ENCODE results near the gene COG5.
A peak's percentile ranks its signal among the peaks of the same experiment; 100 is the strongest.

The COG5 gene

GRCh38 chr7:107579885-107580715 lies 16.4 kb upstream of the COG5 start, which contains the start of gene BCAP29:
Gene BCAP29 (plus strand): TSS chr7:107580246. CDS start chr7:107580773, 527 bp downstream.
- peak; percentile 90 for DNase-seq

DNA sequence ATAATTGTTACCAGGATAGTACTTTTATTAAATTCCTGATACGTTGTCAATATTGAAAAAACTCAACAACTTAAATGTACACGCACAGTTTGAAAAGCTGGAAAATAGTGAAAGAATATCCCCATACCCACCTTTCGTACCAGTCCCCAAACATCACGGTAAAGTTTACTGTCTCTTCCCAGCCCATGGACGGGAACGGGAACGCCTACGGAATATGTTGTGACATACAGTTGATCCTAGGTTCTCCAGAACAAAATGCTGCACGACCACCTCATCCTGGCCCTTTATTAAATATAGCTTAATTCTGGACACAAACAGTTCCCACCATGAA lies 15.8 kb upstream of the COG5 start:
- no peak for DNase-seq

DNA sequence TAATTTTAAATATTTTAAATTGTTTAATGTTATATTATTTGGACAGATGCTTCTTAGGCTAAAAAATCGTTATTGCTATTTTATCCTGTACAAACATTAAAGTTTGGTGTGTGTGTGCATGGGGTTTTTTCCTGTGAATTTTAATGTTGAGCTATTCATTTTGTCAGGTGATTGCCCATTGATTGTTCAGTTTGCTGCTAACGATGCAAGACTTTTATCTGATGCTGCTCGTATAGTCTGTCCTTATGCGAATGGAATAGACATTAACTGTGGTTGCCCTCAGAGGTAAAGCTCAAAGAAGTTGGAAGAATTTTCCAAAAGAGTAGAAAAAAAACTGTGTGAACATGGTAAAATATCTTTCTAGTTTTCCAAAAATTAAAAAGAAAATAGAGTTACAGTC lies 9.8 kb upstream of the COG5 start:
- no peak for DNase-seq

- no peak for DNase-seq
These were observed 6.6 kb upstream of the COG5 start for GRCh38 chr7:107570298-107570697.

DNA sequence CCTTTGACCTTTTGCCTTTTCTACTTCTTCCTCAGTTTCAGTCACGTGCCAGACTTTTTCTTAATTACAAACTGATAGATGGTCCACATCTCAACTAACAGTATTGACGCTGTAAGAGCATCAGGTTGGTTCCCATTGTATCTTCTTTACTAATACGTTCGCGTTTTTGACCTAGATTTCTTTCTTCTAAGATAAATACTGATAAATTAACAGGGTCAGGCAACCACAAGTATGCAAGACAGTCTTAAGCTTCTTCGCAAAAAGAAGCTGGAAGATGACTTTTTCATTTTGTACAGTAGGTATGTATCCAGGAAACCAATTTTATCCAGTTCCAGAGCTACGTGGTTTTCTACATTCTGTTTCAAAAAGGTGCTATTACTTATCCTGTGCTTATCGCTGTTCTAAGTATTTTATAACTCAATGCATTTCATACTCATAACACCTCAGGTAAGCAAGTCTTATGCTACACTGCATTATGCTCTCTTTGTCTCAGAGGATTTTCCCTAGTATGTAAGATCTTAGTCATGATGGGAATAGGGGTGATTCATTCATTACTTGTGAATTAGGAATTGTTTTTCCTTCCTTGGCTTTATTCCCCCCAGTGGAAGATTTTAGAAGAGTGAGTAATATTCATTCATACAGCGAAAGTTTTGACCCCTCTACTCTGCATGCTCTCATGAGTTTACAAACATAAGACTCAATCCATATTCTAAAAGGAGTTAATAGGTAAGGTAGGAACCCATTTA lies 1.0 kb upstream of the COG5 start:
- peak; percentile 18 for DNase-seq

- peak; percentile 84 for DNase-seq
These were observed 492 bp downstream of the COG5 start for GRCh38 chr7:107563081-107563774.

- no peak for DNase-seq
These were observed 2.7 kb downstream of the COG5 start for GRCh38 chr7:107560898-107561516.

DNA sequence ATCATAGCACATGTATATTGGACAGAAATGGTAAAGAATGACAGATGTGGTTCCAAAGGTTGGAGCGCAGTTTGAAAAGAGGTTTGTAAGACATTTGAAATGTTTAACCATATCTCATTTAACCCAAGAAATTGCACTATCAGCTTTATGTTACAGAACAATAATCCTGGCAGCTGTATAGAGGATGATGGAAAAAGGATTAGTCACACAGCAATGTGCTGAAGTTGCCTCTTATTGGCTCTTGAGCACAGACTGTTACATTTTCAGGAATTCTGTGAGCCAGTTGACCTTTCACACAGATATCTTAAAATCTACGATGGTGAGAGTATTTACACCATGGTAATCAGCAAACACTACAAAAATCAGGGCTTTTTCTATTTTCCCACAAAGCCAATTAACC lies 3.9 kb downstream of the COG5 start:
- DNase-seq: peak; percentile 24

DNA sequence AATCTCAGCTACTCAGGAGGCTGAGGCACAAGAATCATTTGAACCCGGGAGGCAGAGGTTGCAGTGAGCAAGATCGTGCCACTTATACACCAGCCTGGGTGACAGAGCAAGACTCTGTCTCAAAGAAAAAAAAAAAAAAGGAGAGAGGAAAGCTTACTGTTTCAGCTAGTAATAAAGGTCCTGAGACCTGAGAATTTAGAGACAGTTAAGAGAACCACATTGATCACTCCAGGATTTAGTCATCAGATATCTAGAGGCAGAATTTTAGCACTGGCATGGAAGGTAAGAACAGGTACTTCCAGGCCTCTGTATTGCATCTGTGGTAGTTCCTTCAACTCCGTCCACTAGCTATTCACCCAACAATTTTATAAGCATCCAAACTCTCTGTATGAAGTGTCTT lies 7.8 kb downstream of the COG5 start:
- no peak for DNase-seq

GRCh38 chr7:107551936-107552335 lies 11.8 kb downstream of the COG5 start:
- DNase-seq: no peak

DNA sequence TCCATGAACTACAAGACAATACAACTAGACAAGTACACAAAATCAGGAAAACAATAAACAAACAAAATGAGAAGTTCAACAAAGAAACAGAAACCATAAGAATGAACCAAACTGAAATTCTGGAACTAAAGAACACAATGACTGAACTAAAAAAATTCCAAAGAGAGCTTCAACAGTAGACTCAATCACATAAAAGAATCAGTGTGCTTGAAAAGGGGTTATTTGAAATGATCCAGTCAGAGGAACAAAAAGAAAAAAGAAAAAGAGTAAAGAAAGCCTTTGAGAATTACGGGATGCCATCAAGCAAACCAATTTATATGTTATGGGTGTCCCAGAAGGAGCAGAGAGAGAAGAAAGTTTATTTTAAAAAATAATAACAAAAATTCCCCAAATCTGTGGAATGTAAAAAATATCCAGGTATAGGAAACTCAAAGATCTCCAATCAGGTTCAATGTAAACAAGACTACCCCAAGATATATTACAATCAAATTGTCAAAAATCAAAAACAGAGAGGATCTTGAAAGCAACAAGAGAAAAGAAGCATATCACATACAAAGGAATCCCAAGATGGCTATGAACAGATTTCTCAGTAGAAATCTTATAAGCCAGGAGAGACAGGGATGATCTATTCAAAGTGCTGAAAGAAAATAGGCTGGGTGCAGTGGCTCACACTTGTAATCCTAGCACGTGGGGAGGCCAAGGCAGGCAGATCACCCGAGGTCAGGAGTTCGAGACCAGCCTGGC lies 18.7 kb downstream of the COG5 start:
- DNase-seq: no peak

- DNase-seq: no peak
These were observed 20.3 kb downstream of the COG5 start for GRCh38 chr7:107543338-107543993.

DNA sequence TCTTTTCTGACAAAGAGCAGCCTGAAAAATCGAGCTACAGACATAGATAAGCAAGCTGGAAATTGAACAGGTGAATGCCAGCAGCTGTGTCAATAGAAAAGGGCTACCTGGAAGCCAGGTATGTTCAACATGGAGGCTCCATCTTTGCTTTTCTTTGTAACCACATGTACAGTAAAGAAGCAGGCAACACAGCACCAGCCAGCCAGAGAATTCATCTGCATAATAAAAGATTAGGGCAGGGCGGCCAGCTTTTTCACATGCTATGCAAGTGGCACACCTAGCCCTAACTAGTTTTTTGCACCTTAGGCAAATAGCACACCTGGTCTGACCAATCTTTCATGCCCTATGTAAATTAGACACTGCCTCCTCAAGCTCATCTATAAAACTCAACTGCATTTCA lies 25.7 kb downstream of the COG5 start:
- DNase-seq: peak; percentile 94

DNA sequence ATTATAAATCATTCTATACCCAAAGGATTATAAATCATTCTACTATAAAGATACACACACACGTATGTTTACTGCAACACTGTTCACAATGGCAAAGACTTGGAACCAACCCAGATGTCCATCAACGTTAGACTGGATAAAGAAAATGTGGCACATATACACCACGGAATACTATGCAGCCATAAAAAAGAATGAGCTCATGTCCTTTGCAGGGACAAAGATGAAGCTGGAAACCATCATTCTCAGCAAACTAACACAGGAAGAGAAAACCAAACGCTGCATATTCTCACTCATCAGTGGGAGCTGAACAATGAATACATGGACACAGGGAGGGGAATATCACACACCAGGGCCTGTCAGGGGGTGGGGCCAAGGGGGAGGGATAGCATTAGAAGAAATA lies 26.5 kb downstream of the COG5 start:
- peak; percentile 23 for DNase-seq

GRCh38 chr7:107534139-107534538 lies 29.6 kb downstream of the COG5 start:
- DNase-seq: no peak

GRCh38 chr7:107530751-107531150 lies 33.0 kb downstream of the COG5 start:
- no peak for DNase-seq

DNA sequence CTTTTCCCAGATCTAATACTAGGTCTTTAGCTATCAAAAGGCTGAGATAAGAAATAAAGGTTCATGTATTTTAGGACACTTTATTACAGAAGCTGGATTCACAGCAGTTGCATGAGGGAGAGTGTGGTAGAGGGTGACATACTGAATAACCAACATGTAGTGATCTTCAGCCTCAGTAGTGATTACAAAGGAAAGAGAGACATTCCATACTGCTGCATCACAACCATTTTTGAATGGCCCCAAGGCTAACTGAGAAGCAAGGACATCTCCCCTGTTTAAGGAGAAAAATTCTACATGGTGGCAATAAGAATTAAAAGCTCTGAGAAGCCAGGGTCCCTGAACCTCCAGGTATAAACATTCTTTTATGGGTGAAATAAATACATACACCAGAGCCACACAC lies 35.3 kb downstream of the COG5 start:
- no peak for DNase-seq

DNA sequence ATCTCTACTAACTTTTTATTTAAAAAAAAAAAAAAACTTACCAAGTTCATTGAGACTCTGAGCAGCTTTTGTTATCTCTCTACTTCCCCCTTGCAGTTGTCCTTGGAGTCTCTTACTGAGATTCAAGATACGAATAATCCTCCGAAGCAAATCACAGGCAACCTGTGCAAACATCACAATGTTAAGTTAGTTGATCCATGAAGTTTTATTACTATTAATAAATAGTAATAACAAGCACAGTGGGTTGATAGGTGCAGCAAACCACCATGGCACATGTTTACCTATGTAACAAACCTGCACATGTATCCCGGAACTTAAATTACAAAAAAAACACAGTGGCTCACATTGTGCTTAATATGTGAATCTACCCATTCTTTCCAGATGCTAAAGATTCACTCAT lies 36.5 kb downstream of the COG5 start:
- no peak for DNase-seq

DNA sequence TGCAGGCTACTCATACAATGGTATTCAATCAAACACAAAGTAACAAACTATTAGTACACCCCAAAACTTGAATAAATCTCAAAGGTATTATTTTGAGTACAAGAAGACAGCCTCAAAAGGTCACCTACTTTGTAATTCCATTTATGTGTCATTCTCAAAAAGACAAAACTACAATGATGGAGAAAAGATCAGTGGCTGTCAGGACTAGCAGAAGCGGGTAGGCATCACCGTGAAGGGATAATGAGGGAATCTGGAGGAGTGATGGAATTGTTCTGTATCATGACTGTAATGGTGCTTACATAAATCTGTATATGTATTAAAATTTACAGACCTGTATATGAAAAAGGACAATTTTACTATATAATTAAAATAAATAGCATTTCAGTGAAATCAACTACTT lies 37.0 kb downstream of the COG5 start:
- no peak for DNase-seq

- peak; percentile 97 for DNase-seq
These were observed 56.9 kb downstream of the COG5 start for GRCh38 chr7:107506674-107507339.

DNA sequence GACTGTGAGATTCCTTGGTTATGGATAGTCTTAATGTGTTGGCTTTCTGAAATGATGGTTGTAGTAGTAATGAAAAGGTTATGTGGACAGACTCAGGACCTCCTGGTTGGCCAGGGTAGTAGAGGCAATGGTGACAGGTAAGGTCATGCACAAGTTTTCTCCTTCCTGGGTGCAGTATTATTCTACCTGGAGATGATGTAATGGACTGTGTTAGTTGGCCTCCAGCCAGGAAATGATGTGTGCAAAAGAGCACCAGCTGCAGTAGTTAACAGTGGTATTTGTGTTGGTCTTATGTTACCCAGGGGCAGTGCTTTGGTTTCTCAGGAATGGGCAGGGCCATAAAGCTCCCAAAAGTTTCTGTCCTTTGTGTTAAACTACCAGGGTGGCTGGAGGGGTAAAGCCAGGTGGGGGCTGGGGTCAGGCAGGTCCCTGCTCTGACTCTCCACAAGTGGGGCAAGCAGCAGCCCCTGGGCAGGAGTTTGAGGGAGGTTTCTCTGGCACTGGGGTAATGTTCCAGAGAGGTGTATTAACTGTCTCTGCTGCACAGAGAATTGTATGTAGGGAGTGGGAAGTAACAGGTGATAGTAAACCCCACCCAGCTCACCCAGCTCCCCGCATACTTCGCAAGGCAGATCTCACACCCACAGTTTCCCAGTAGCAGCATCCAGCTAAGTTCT lies 57.6 kb downstream of the COG5 start:
- peak; percentile 99 for DNase-seq
